ENCODE results near the gene RTKN.
"Not testable (repeated sequence)": the region's sequence is repeated elsewhere in the genome, so short reads cannot be mapped to it uniquely, and the experiment has no call there.

Gene RTKN

DNA sequence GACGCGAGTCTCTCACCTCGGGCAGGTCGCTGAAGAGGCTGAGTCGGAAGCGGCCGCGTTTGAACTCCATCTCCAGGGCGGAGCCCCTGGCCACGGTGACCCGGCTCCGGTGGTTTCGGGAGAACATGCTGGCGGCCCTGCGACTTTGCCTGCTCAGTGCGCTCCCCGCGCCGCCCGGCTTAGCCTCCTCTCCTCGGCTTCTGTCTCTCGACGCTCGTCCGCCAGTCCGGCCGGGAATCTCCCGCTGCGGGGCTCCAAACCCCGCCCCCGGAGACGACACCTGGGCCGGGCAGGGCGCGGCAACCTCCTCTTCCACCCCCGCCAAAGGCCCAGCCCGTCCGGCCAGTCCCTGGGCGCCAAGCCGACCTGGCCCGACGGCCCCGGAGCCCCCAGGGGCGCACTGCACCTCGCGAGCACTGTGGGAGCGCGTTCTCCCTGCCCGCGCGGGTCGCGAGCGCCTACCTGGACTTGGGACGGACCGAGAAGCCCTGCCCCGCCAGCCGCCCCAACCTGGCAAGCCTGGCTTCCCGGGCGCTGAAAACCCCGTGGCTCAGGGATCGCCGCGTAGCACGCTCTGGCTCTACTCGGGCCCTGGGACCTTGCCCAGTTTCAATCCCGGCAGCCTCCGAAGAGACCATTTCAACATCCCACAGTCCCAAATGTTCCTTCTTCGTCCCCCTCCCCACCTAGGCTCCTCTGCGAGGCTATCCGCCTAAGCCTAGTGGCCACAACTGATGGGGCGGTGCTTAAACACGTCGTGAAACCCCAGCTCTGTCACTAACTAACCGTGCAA, at the start of gene RTKN:
RTKN (minus strand) TSS at position 248 of the 793 bp plus-strand sequence; CDS start at position 127, 121 bp downstream.
- no peak for DNase-seq (ENCODE audit: low read depth, low spot score)
- peak within 1 kb of the TSS; percentile 96 for H3K27ac ChIP-seq

- DNase-seq (ENCODE audit: low read depth, low spot score): no peak
- no peak overlapping the region for H3K27ac ChIP-seq
Measured at GRCh38 chr2:74489906-74490305, 48.2 kb upstream of the RTKN start.

DNA sequence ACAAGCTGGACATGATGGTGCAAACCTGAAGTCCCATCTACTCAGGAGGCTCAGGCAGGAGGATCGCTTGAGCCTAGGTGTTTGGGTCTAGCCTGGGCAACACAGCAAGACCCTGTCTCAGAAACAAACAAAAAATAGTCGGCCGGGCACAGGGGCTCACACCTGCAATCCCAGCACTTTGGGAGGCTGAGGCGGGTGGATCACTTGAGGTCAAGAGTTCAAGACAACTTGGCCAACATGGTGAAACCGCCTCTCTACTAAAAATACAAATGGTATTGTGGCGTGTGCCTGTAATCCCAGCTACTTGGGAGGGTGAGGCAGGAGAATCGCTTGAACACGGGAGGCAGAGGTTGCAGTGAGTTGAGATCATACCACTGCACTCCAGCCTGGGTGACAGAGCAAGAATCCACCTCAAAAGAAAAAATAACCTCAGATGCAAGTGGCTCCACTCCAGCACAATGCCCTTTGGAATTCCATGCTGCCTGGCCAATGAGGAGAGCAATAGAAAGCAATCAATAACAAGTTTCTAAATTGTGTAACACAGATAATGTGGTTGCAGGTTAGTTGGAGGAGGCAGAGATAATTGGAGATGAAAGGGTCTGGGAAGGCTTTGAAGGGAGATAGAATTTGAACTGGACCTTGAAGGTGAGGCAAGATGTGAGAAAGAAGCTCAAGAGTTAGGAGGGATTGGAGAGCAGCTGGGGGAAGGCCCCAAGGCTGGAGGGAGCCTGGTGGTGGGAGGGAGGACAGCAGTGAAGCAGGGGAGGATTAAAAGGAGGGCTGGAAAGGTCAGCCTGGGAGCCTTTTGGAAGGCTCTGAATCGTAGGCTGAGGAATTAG, 47.1 kb upstream of the RTKN start:
- no peak for DNase-seq (ENCODE audit: low read depth, low spot score)
- H3K27ac ChIP-seq: peak overlapping the region; percentile 56

- no peak for DNase-seq (ENCODE audit: low read depth, low spot score)
- H3K27ac ChIP-seq: no peak overlapping the region
Measured at GRCh38 chr2:74486141-74486540, 44.4 kb upstream of the RTKN start.

DNA sequence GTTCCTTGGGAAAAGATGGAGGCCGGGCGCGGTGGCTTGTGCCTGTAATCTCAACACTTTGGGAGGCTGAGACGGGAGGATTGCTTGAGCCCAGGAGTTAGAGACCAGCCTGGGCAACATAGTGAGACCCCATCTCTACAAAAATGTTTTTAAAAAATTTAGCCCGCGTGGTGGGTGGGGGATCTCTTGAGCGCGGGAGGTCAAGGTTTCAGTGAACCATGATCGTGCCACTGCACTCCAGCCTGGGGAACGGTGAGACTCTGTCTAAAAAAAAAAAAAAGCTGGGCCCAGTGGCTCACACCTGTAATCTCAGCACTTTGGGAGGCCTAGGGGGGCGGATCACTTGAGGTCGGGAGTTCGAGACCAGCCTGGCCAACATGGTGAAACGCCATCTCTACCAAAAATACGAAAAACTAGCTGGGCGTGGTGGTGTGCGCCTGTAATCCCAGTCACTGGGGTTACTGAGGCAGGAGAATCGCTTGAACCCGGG, 42.0 kb upstream of the RTKN start:
- peak overlapping the region; percentile 80 for H3K27ac ChIP-seq
- not testable (repeated sequence) for DNase-seq (ENCODE audit: low read depth, low spot score)

DNA sequence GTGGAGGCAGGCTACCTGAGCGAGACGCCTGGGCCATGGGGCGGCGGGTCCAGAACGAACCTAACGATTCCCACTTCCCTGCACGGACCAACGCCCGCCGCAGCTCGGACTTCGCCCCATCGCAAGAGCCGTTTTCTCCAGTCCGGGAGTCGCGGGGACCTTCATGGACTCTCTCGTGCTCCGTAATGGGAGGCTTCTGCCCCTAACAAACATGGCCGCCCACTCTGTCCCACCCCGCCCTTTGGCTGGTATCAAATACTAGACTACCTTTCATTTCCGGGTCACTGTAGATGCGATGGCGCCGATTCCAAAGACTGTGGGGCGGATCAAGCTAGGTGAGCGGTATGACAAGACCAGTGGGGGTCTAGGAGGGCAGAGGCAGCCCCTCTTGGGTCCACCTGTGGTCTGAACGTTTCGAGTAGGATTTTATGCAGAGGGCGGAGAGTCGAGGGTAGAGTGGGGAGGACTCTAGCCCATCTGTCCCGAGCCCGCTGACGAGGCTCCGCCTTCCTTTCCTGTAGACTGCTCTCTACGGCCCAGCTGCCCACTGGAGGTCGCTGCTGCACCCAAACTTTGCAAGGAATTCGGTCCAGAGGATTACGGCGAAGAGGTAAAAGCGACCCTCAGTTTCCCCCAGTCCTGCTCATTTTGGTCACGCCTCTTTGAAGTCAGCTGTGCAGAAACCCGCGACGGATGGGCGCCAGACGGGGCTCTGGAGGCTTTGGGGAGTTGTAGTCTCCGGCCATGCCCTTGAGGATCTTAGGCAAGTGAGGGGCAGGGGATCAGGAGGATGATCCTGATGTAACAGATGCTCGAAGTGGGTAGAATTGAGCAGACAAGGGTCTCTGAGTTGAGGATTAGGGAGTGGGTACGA, 41.3 kb upstream of the RTKN start, which contains the start of the genes CCDC142 and TTC31:
CCDC142 (minus strand) TSS at position 198 of the 874 bp plus-strand sequence; CDS start at position 37, 161 bp downstream.
TTC31 (plus strand) TSS at position 281 of the 874 bp plus-strand sequence; CDS start at position 296, 15 bp downstream.
- peak within 1 kb of the TSS; percentile 80 for H3K27ac ChIP-seq
- DNase-seq (ENCODE audit: low read depth, low spot score): peak; percentile 60

DNA sequence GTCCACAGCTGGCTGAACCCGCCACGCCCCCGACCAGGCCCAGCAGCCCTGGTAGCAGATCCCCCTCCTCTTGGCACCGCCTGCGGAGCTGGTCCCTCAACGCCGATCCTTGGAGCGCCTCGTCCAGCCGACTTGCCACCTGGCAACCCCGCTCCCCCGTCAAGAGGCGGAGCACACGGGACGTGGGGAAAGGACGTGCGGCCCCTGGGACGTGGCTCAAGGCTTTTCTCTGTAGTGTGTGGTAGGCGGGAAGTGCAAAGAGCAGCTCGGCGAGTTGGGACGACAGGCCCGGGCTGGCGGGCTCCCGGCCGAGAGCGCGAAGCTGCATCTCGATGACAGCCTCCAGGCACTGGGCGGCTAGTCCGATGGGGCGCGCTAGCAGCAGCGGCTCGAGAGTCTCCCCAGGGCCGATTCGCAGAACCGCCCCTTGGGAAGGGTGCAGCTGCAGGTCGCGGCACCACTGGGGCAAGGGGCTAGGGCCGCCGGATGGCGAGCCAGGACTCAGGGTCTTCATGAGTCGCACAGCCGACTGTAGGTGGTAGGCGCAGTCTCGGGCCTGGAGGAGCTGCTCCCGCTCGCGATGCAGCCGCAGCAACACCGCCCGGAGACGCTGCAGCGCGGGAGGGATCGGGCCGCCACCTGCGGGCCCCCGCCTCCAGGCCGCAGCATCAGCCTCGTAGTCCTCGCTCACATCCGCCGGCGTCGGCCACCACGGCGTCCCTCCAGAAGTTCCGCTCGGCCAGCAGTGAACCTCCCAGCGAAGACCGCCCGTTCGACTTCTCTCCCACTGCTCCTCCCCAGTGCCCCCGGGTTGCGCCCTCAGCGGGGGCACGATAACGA, 40.4 kb upstream of the RTKN start:
- peak overlapping the region; percentile 80 for H3K27ac ChIP-seq
- no peak for DNase-seq (ENCODE audit: low read depth, low spot score)

DNA sequence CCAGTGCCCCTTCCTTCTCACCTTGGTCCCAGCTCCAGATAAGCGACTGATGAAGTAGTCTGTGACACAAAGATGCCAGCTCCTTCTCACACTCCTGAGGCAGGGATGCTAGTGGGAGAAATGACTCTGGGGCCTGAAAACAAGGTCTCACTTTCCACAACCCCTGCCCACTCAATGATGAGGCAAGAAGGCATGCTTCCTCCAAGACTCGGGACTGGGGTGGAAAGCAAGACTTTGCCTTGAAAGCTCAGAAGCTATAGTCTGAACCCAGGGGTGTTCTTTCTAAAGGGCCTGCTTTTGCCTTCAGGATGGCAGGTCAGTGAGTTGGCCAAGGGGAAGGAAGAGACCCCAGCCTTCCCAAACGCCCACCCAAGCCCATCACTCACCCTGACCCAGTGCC, 39.7 kb upstream of the RTKN start:
- no peak overlapping the region for H3K27ac ChIP-seq
- no peak for DNase-seq (ENCODE audit: low read depth, low spot score)

GRCh38 chr2:74474899-74475298, 33.2 kb upstream of the RTKN start:
- no peak overlapping the region for H3K27ac ChIP-seq
- DNase-seq (ENCODE audit: low read depth, low spot score): no peak

DNA sequence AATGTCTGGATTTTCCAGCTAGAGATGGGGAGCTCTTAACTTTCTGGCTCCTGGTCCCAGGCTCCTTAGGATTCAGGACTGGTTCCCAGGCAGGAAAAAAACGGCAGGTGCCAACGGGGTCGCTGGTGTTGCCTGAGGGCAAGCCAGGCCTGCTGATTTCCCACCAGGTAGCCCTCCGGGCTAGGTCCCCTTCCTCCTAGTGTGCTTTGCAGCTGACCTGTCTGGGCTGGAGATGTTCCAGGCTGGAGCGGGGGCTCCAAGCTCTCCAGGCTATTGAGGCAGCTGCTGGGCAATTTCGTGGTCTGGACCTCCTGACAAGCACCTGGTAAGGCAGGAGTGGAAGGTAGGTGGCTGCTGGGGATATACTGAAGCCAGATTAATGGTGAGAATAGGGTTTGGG, 32.7 kb upstream of the RTKN start:
- no peak overlapping the region for H3K27ac ChIP-seq
- no peak for DNase-seq (ENCODE audit: low read depth, low spot score)

GRCh38 chr2:74472945-74473258, 31.2 kb upstream of the RTKN start:
- H3K27ac ChIP-seq: peak overlapping the region; percentile 91
- DNase-seq (ENCODE audit: low read depth, low spot score): no peak

DNA sequence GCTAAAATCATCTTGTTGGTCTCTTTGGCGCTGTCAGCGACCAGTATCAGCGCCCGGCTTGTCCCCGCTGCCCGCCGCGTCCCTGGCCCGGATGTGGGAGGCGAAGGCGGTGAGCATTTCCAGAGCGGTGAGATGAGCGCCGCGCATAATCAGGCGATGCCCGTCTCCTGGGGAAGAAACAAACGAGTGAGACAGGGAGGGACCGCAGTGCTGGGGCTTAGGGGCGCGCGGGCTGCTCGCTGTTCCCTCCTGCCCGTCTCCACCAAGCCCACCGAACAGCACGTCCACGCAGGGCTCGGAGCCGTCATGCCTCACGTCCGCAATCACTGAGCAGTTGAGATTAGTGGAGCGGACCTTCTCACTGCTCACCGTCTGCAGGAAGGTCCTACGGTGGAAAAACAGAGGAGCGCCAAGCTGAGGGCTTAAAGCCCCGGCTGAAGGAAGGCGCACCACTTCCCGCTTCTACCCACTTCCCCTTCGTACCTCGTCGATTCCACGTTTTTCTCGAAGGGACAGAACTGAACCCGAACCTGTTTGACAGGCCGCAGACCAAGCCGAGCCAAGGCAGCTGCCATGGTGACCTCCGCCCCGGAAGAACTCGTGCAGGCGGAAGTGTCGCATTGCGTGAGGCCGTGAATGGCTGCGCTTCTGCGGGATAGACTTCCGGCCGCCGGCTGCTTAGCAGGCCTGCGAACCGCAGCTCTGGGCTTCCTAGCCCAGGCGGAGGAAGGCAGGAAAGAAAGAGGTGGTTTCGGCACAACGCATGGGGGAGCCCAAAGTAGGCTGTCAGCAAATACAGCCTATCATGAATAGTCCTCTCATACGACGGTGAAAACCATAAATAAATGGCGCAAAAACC, 30.6 kb upstream of the RTKN start, which contains the start of gene MRPL53:
MRPL53 (minus strand) TSS at position 595 of the 859 bp plus-strand sequence; CDS start at position 575, 20 bp downstream.
- DNase-seq (ENCODE audit: low read depth, low spot score): peak; percentile 75
- H3K27ac ChIP-seq: peak within 1 kb of the TSS; percentile 91

DNA sequence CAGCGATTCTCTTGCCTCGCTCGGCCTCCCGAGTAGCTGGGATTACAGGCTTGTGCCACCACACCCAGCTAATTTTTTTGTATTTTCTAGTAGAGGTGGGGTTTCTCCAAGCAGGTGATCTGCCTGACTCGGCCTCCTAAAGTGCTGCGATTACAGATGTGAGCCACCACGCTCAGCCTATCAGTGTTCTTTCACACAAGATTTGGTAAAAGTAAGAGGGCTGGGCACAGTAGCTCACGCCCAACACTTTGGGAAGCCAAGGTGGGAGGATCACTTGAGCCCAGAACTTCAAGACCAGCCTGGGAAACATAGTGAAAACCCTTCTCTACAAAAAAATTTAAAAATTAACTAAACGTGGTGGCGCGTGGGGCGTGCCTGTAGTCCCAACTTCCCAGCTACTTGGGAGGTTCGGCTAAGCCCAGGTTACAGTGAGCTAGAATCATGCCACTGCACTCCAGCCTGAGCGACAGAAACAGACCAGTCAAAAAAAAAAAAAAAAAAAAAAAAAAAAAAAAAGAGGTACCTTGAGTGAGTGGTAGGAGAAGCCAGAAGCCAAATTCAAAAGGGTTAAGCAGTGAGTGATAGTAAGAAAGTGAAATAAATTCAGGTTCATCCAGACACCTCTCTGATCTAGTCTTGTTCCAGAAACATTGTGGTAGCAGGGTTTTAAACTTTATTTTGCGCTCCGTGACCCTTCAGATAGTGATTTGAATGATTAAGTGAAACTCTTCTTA, 29.8 kb upstream of the RTKN start:
- no peak for DNase-seq (ENCODE audit: low read depth, low spot score)
- peak overlapping the region; percentile 91 for H3K27ac ChIP-seq

DNA sequence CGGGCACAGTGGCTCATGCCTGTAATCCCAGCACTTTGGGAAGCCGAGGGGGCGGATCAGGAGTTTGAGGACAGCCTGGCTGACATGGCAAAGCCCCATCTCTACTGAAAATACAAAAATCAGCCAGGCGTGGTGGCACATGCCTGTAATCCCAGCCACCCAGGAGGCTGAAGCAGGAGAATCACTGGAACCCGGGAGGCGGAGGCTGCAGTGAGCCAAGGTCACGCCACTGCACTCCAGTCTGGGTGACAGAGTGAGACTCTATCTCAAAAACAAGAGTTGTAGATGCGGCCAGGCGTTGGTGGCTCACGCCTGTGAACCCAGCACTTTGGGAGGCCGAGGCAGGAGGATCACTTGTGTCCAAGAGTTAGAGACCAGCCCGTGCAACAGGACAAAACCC, 29.0 kb upstream of the RTKN start:
- H3K27ac ChIP-seq: peak overlapping the region; percentile 91

DNA sequence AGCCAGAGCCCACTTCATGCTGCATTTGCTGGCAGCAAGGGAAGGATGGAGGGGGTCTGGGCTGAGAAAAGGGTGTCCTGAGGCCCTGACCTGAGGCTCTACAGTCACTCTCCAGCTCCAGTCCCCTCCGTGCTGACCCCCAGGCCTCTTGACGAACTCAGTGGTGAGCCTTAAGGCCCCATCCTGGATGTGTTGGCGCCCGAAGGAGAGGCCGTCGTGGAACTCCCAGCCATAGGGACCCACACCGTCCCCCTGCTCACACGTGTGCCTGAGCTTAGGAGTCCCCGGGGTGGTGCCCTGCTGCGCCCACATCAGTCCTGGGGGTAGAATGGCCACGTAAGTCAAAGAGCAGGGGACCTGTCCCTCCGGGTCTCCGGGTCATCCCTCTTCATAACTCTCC, 22.7 kb upstream of the RTKN start:
- no peak for DNase-seq (ENCODE audit: low read depth, low spot score)
- H3K27ac ChIP-seq: peak overlapping the region; percentile 78

More for the DNA sequence above, 29.0 kb upstream of the RTKN start:
- DNase-seq (ENCODE audit: low read depth, low spot score): not testable (repeated sequence)

DNA sequence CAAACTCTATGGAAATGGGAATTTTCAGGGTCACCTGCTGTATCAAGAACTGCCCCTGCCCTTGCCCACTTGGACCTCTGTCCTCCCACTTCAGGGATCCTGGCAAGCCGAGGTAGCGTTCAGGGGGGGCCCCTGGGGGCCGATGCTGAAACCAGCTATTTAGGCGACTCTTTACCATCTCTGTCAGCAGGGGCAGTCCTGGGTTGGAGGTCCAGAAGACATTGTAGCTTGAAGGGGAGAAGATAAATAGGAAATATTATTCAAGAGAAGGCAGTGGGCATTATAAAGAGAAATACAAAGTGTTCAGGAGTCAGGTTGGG, 21.0 kb upstream of the RTKN start:
- no peak for DNase-seq (ENCODE audit: low read depth, low spot score)
- H3K27ac ChIP-seq: no peak overlapping the region

DNA sequence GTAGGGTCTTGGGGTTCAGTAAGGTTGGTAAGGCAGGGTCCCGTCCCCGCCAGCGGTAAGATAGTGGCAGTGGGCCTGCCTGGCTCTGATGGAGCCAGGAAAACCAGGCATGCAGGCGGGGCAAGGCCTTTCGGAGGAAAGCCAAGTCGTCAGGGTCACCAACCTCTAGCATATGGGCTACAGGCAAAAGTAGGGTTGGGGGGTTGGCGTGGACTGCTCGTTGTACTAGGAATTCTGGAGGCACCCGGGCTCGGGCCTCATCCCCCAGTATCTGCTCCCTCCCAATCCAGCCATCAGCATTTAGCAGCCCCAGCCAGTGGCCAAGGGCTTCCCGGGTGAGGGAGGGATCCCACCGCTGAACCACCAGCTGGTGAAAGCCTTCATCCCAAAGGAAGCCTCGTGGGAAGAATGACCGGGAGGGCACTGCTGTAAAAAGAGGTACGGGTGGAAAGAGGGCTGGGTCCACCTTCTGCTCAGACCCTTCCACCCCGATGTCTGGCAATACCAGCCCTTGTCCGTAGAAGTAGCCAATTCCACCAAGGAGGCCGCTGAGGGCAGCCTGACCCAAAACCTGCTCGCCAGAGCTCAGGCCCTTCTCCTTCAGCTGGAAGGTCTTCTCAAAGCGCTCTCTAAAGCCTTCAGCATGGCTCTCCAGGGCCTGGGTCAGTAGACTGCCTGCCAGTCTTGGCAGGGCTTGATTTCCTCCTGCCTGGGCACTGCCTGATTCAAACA, 20.5 kb upstream of the RTKN start:
- no peak for DNase-seq (ENCODE audit: low read depth, low spot score)

More for the DNA sequence above, 20.5 kb upstream of the RTKN start:
- H3K27ac ChIP-seq: no peak overlapping the region
